GM06990 (cell line): ENCODE measurements around the gene CEP72.
A peak's percentile ranks its signal among the peaks of the same experiment; 100 is the strongest.

ENCODE experiments used
- DNase-seq: peaks from one replicate; pipeline ENCODE4 v3.0.0-alpha.2; 2011; ENCODE audit not compliant: insufficient read length; ENCODE audit errors: extremely low read depth
- H3K27me3 ChIP-seq: replicated peaks from 2 replicates; pipeline ENCODE4 v1.6.0; 2011; ENCODE audit warnings: low read length; ENCODE audit not compliant: control insufficient read depth, insufficient read depth
- H3K36me3 ChIP-seq: 2 replicates; pipeline ENCODE4 v1.5.1; 2011; ENCODE audit warnings: low read length; ENCODE audit not compliant: control insufficient read depth, insufficient read depth
- H3K4me3 ChIP-seq: replicated peaks from 2 replicates; pipeline ENCODE4 v1.5.1; 2011; ENCODE audit warnings: low read depth, mild to moderate bottlenecking, control low read depth, low read length
- TF ChIP-seq, protein P1 (sequence below): IDR thresholded peaks from 2 replicates; pipeline ENCODE4 v1.5.1; 2011; ENCODE audit warnings: low read length, control low read depth, mild to moderate bottlenecking, inconsistent platforms; ENCODE audit not compliant: insufficient read depth, poor library complexity, severe bottlenecking

CEP72 gene, protein sequence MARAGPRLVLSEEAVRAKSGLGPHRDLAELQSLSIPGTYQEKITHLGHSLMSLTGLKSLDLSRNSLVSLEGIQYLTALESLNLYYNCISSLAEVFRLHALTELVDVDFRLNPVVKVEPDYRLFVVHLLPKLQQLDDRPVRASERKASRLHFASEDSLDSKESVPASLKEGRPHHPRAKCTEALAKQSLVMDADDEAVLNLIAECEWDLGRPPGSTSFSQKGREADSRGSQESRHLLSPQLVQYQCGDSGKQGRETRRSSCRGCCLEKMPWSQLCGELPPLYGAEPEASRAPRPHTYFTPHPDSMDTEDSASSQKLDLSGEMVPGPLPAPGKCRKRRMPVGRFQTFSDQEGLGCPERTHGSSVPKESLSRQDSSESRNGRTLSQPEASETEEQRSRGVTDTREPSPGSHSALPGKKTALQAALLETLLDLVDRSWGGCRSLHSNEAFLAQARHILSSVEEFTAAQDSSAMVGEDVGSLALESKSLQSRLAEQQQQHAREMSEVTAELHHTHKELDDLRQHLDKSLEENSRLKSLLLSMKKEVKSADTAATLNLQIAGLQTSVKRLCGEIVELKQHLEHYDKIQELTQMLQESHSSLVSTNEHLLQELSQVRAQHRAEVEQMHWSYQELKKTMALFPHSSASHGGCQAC

DNA sequence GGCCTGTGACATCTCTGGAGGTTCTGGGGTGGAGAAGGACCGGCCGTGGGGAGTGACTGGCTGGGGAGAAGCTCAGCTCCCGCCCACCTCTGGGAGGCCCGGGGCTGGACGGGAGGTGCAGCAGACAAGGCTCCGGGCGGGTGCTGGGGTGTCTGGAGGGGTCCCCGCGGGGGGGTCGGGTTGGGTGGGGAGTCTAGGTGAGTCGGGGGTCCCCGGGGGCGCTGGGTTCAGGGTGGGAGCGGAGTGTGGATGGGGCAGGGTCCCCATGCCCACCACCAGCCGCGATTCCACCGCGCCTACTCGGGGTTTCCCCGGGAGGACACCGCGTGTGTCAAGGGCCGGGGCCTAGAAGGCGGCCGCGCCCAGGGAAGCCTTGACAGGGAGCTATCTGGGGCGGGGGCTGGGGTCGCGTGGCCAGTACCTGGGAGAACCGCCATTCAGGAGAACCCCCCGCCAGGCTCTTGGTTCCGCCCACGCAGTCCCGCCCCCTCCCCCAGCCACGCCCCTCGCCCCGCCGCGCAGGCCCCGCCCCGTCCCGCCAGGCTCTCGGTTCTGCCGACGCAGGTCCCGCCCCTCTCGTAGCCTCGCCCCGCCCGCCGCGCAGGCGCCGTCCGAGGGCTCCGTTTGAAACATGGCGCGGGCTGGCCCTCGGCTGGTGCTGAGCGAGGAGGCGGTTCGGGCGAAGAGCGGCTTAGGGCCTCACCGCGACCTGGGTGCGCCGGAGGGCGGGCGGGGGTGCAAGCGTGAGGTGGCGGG, at the start of gene CEP72:
Gene CEP72 (plus strand): TSS at position 610 of the 756 bp plus-strand sequence. CDS start 22 bp downstream, at position 632.
- H3K27me3 ChIP-seq = no peaks in the 10 kb centered on the region
- DNase-seq = peak; percentile 91
- H3K4me3 ChIP-seq = peak within 1 kb of the TSS; percentile 87
- no peaks in the 10 kb centered on the region; the same call in 1 of the 2 replicates for H3K36me3 ChIP-seq
- TF ChIP-seq, protein P1, sequence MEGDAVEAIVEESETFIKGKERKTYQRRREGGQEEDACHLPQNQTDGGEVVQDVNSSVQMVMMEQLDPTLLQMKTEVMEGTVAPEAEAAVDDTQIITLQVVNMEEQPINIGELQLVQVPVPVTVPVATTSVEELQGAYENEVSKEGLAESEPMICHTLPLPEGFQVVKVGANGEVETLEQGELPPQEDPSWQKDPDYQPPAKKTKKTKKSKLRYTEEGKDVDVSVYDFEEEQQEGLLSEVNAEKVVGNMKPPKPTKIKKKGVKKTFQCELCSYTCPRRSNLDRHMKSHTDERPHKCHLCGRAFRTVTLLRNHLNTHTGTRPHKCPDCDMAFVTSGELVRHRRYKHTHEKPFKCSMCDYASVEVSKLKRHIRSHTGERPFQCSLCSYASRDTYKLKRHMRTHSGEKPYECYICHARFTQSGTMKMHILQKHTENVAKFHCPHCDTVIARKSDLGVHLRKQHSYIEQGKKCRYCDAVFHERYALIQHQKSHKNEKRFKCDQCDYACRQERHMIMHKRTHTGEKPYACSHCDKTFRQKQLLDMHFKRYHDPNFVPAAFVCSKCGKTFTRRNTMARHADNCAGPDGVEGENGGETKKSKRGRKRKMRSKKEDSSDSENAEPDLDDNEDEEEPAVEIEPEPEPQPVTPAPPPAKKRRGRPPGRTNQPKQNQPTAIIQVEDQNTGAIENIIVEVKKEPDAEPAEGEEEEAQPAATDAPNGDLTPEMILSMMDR = no peak

DNA sequence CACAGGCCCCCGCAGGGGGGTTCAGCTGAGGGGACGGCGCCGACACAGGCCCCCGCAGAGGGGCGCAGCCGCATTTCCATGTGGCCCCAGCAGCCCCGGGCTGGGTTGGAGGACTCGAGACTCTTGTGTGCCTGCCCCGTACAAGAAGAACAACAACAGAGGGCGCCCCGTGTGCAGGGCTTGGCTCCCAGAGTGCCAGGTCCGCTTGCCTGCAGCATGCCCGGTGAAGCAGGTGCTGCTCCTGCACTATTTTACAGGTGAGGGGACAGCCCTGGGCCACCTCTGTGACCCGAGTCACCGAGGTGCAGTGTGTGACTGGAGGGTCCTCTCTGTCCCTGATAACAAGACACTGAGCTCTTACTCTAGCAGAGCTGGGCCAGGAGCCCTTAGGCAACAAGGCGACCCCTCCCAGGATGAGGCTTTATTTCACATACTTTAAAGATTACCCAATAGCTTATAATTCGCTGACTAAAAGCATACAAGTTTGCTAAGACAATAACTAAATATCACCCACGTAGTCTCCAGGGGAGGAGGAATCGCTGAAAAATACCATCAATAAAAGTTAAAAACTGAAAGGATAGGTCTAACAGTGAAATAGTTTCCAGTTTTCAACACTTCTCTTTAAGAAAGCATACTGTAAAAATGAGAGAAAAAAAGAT, 46.2 kb upstream of the CEP72 start:
- DNase-seq = no peak
- TF ChIP-seq, protein P1 = no peak
- Histone ChIP-seq H3K36me3 (no peaks in the 10 kb centered on the region), H3K27me3 (no peaks in the 10 kb centered on the region), H3K4me3 (no peak overlapping the region)

DNA sequence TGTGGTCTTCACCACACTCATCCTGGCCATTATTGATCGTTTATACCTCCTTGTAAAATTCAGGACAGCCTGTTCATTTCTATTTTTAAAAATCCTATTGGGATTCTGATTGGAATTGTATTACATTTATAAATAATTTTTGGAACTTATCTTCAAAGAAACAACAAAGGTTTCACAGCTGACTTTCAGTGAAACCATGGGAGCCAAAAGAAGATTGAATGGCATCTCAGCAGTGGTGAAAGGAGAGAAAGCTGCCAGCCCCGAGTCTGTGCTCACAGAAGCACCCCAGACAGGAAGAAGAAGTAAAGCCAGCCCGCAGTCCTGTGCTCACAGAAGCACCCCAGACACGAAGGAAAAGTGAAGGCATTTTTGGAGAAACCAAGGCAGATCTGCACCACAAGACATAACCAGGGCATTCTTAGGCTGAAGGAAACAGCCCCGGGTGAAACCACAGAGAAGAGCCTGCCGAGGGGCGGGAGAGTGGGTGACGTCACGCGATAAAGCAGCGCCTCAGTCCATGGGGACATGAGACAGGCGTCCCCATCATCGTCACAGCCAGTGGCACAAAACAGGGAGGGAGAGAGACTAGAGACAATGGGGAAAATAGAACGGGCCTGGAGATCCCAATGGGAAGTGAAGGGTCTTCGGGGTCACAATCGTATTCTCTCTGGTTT, 45.4 kb upstream of the CEP72 start:
- TF ChIP-seq, protein P1 = no peak
- Histone ChIP-seq H3K4me3 (no peak overlapping the region), H3K36me3 (no peaks in the 10 kb centered on the region), H3K27me3 (no peaks in the 10 kb centered on the region)
- DNase-seq = no peak

DNA sequence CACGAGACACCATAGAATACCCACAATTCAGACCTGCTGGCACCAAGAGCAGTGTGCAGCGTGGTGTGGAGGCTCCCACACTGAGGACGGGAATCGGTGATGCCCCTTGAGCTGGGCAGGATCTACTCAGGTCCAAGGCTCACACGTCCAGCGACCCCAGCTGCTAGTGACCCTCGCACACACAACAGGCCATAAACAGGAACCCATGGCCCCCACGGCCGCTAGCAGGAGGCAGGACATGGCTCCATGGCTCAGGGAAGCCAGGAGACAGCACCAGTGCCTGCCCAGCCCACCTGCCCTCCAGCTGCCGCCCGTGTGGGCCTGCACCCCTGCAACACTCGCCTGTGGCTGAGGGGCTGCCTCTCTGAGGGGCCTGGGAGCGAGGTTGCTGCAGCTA, 44.5 kb upstream of the CEP72 start:
- Histone ChIP-seq H3K36me3 (no peaks in the 10 kb centered on the region), H3K27me3 (no peaks in the 10 kb centered on the region), H3K4me3 (no peak overlapping the region)
- DNase-seq = no peak
- TF ChIP-seq, protein P1 = no peak
